SKM-1 treated with dmso at 0.1 percent for 144 hours (cell line): ENCODE data around the gene FOXP4.
A peak's percentile ranks its signal among the peaks of the same experiment; 100 is the strongest.

Experiments
- DNase-seq: peaks from one replicate; lab custom pipeline; 2025; ENCODE audit not compliant: unreplicated experiment; lab: John Stamatoyannopoulos, UW

The FOXP4 gene, protein sequence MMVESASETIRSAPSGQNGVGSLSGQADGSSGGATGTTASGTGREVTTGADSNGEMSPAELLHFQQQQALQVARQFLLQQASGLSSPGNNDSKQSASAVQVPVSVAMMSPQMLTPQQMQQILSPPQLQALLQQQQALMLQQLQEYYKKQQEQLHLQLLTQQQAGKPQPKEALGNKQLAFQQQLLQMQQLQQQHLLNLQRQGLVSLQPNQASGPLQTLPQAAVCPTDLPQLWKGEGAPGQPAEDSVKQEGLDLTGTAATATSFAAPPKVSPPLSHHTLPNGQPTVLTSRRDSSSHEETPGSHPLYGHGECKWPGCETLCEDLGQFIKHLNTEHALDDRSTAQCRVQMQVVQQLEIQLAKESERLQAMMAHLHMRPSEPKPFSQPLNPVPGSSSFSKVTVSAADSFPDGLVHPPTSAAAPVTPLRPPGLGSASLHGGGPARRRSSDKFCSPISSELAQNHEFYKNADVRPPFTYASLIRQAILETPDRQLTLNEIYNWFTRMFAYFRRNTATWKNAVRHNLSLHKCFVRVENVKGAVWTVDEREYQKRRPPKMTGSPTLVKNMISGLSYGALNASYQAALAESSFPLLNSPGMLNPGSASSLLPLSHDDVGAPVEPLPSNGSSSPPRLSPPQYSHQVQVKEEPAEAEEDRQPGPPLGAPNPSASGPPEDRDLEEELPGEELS

DNA sequence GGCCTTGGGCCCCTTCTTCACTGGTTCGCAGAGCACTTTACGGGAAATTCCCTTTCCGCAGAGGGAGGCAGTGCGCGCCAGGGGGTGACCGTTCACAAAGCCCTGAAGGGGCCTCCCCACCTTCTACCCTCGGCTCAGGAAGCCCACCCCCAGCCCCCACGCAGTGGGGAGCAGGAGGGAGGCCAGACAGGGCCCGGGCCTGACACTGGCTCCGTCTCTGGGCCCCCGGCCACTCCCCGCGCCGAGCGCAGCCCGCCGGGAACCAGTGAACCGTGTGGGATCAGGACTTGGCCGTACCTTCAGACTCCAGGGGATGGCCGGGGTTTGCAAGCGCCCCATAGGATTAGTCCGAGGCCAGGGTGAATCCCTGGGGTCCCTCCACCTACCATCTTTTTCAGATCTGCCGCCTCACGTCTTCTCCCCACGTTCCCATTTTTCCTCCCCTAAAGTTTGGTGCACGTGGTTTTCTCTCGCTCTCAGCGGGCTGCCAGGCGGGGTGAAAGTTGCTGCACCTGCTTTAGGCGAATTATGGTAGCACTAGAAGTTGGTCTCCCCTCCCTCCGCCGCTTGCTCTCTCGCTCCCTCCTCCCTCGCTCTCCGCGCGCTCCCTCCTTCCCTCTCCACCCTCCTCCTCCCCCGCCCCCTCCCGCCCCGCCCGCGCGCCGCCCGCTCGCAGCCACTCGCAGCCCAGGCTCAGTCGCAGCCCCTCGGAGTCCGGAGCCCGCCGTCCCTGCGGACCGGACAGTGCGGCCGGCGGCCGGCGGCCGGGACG lies at the start of gene FOXP4:
Gene FOXP4 (plus strand): TSS at position 679 of the 772 bp plus-strand sequence. CDS start 19,380 bp downstream, outside the sequence.
- peak; percentile 94 for DNase-seq

DNA sequence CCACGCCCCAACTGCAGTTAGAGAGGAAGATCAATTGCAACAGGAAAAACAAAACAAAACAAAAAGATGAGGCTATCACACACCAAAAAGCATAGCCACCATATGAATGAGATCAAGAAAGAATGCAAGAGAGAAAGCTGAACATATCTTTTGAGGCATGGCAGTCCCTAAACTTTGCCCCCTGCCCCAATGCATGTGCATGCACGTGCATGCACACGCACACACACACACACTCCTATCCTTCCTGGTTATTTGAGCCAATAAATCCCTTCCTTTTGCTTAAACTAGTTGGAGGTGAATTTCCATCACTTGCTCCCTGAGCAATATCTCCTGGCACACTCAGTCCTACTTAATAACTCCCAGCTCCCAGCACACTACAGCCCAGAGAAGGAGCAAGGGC lies 48.6 kb upstream of the FOXP4 start:
- no peak for DNase-seq

DNA sequence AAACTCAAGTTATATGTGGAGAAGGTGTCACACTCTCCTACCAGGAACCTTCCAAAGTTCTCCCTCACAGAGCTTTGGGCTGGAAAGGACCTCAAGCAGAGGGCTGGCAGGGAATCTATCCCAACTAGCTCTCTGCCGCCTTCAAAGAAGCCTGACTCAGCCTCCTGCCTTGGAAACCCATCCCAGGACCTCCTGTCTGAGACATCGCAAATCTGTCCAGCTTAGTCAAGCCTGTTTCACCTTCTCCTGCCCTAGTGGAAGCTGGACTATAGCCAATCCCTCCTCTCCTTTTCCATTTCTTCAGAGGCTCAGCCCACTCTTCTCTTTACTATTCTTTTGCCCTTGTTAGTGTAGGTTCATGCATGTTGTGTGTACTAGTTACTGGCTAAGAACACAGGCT lies 48.2 kb upstream of the FOXP4 start:
- no peak for DNase-seq

DNA sequence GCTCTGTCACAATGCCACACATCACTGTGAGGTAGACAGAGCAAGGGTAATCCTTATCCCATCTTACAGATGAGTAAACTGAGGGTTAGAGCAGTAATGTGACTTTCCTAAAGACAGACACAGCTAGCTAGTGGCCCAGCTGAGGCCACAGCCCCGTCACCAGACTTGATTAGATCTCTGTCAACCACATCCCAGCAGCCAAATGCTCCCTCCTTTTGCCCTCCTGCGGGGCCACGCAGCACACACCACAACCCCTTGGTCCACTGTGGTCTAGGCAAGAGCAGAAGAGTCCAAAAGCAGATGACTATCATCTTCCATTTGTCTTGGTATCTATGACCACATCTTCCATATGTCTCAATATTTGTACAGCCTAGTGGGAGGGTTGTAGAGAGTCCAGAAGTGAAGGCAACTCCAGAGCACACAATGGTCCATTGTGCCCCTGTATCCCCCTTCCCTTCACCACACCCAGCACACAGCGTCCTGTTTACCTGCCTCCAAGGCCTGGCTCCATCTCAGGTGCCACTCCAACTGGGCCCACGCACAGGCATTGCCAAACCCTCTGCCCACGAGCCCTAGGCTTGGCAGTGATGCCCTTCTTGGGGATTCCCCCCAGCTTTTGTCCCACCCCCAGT lies 47.1 kb upstream of the FOXP4 start:
- no peak for DNase-seq

DNA sequence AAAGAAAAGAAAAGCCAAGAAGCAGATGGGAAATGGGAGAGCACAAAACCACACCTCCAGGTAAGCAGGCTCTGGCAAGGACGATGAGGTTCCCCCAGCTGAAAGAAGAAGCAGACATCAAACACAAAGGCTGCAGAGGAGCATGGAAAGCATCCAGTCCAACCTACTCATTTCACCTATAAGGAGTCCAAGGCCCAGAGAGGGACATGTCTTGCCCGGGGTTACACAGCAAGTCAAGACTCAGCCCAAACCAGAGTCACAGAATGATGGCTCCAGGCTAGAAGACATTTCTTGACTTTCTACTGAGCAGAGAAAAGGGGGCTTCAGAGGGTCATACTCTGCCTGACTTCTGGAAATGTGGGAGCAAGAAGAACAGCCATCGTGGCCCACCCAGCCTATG lies 45.6 kb upstream of the FOXP4 start:
- no peak for DNase-seq

DNA sequence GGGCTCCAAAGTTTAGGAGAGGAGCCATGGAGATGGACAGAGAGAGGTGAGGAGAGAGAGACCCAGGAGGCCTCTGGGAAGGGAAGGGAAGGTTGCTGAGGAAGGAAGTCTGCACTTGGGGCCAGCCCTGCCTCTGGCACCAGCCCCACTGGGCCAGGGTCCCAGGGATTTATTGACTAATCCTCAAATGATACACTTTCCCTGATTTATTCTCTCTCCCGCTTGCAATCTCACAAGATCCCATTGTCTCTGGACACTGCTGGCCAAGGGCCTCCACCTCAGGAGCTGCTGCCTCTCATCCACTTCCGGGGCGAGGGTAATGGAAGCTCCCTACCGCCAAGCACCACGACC lies 43.6 kb upstream of the FOXP4 start:
- DNase-seq: no peak

DNA sequence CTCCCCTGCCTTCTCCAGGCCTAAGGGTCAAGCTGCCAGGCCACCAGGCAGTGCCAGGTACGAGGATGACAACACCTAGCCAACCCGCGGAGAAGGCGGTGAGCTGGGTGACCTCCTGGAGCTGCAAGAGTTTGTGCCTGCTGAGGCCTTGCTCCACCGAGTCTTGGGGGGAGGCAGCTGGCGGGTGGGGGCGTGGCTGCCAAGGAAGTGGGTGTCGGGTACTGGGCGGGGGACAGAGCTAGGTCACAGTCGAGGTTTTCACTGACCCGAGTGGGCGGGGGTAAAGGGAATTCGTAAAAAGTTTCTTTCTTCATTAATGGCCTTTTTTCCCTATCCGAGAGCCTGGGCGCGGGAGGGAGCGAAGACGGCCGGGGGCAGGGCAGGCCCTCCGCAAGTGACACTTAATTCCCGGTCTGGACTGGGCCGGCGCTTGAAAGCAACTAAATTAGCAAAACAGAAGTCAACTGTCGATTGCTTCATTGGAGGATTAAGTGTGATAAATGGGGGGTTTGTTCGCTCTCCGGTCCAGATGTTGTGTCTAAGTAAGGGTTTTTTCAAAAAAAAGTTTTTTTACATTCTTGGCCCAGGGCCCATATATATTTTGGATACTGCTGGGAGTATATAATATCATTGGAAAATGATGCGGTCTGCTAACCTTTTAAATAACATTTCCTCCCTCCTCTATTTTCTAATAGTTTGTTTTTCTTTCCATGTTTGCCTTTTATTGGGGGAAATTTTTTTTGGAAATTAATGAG lies 43.1 kb upstream of the FOXP4 start:
- no peak for DNase-seq

DNA sequence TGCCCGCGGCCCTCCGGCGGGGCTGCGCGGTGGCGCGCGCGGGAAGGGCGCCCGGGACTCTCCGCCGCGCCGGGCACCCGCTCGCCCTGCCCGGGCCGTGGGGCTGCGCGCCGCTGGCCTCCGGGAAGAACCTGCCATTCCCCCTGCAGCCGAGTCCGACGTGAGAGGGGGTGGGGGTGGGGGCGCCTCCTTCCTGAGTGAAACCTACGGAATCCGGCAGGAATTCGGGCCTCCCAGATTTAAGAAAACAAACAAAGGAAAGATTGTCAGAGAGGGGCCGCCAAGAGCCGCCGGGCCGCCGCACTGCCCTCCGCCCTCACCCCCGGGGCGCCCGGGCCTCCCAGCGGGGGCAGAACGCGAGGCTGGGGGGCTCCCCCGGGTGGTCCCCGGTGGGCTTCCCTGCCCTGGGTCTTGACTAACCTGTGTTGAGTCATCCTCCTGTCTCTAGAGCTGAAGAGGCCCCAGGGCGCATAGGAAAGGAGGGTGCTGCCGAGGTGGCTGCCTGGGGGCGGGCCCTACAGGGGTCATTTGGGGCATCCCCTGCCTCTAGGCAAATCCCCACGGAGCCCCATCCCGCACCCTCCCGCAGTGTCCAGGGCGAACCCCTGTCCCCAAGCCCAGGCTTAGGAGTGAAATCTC lies 42.2 kb upstream of the FOXP4 start:
- no peak for DNase-seq

DNA sequence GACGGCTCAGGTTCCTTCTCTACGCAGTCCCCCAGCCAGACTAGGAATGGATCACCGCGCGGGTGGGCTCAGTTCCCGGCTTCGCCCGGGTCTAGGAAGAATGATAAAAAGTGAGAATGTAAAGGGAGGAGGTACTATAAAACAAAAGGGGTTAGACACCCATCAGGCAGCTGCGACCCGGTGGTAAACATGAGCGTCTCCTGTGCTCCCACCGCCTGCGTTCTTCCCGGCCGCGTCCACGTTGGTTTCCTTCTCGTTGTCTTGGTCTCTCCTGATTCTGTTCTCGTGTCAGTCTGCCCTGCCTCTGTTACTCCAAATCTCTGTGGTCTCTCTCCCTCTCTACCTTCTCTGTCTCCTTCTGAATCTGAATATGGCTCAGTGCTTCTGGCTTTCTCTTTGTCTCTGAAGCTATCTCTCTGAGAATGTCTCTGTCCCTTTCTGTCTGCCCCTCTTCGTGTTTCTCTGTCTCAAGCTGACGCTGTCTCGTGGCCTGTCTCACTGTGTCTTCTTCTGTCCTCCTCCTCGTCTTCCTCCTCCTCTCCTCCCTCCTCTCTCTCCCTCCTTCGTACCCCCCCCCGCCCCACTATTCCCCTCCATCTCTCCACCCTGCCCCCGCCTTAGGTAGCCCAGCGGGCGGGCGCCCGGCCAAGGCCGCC lies 41.6 kb upstream of the FOXP4 start:
- no peak for DNase-seq

DNA sequence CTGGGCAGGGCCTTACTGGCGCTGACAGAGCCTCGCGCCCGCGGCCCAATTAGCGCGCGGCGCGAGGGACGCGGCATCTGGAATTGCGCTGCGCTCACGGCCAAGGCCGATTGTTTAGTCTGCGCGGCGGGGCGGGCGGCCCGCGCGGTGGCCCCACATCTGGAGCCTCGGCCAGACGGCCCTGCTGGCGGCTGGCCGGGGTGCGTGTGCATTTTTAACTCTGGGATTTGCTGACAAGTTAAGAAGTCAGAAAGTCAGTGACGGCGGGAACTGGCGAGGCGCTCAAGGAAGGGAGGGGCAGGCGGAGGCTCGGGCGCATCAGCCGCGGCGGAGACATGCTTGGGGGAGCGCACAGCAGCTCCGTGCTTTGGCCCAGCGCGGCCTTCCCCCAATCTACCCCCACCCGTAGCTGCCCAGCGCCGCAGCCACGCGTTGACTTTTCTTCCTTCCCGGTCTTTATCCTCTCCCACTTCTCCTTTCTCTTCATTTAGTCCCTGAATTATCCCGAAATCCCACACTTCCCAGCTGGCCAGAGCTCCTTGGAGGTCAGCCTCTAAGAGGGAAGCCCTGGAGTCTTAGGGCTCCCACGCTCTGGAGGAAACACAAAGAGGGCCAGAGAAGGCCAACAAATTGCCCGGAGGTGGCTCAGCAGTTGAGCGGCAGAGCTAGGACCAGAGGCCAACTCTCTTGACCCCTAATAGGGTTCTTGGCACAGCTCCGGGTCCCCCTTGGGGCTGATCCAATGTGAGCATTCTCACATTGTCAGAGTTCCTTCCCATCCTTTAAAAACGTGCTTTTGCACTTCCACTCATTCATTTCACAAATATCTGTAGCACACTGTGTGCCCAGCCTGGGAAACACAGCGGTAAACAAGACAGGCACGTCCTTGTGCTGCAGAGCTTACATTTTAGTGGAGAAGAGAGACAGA lies 40.8 kb upstream of the FOXP4 start:
- DNase-seq: no peak

DNA sequence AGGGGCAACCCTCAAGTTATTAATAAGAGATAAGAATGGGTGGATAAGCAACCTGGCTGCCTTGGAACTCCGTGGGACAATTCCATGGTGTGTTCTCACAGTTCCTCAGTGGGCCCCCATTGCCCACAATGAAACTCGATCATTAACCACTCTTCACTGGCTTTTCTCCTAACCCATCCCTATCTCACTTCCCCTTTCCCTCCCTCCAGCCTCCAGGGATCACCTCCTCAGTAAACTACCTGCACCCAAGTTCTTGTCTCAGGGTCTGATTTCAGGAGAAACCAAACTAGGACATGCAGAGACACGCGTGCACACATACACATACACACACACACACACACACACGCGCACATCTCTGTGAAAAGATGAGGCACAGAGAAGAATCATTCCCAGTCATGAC lies 37.7 kb upstream of the FOXP4 start:
- DNase-seq: no peak

DNA sequence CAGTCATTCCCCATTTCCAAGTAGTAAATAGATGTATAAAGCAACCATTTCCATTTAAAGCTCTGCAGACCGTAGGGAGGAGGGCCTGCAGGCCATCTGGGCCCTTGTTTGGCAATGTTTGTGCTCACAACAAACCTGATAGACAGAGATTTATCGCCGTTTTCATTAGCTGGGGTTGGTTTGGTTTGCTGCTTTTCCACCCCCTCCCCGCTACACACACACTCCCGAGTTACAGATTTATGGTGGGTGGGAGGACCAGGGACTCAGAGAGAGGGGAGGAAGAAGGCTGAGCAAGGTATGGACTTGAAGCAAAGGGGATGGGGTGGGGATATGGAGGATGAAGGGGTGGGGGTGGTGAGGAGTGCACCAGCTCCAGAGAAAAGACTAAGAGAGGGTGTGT lies 36.6 kb upstream of the FOXP4 start:
- DNase-seq: no peak

DNA sequence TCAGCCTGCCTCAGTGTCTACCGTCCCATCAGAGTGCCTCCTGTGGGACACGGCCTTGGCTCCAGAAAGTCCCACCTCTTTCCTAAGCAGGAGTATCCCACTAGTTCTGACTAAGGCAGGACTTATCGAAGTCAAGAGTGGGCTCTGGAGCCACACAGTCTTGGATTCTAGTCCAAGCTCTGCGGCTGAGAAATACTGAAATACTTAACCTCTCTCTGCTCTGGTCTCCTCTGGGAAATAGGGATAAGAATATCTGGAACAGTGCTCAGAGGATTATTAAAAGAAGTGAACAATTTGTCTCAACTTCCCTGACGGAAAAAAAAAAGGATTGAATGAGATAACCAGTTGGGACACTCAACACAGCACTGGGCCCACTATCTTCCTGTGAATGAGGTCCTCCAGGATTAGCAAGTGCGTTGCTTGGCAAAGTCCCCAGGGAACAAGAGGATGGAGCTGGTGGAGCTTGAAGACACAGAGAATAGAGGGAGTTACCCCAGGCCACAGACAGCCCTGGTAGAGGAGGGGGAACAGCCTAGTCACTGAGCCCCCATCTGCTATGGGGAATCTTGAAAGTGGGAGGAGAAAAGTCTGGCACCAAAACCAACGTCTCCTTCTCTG lies 34.6 kb upstream of the FOXP4 start:
- no peak for DNase-seq

DNA sequence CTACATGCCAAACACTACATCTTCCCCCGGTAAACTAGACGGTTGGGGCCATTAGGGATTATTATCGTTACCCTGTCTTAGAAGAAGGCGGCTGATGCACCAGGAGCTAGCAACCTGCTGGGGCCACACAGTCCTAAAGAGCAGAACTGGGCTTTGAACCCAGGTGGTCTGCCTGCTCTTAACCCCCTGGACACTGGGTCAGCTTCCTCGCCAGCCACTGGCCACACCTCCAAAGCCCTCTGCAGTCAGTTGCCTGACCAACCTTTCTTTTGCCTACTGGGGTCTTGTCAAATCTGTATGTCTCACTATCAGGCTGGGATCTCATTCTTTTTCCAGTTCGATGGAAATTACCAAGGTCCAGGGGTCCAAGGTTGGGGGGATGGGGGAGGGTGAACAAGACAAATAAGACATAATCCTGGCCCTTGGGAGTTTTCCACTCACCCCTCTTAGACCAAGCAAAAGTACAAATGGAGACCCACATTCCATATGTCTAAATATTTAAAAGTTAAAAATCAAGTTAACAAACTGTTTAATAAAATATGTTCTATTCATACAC lies 34.0 kb upstream of the FOXP4 start:
- no peak for DNase-seq

DNA sequence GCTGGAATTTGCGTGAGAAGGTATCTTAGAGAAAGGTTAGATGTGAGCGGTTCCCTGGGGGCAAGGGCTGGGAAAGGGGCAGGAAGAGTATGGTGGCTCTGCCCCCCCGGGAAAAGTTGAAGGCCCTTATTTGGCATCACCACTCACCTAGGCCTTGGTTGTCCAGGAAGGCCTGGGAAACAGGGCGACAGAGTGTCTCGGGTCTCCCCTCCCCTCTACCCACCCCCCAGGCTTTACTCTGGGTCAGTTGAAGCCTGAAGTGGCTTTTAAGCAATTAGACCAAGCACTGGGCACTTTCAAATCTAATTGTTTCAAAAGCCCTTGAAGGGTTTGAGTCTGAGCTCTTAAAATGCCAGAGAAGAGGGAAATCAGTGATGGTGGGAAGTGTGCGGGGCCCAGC lies 30.2 kb upstream of the FOXP4 start:
- no peak for DNase-seq

DNA sequence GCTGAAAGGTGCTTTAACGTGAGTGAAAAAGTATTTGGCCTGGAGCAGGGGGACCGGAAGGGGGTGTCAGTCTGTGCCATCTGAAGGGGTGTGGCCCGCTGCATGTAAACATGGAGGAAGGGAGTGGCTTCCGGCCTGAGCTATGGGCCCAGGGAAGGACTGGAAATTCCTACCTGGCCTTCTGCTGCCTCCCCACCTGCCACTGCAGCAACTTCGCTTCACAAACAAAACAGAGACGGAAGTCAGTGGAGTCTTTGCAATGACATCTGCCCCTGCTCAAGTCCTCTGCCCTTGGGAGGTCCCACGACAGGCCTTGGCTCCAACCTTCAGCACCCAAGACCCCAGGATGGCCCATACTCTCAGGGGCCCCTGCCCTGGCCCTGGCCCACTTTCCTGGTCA lies 28.1 kb upstream of the FOXP4 start:
- no peak for DNase-seq

DNA sequence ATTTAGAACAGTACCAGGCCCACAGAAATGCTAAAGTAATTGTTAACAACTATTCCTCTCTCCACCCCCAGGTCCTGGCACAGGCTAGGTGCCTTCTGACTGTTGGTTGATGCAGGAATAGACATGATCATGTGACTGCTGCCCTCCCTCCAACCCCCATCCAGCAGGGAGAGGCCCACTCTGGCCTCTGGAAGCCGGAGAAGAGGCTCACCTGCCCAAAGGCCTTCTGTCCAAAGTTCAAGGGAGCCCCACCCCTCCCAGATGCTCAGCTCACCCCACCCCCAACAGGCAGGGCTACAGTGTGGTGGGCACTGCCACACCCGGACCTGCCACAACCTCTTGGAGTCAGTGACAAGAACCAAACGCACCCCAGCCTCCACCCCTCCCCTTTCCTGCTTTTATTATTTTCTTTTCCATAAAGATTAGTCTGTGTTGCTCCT lies 26.9 kb upstream of the FOXP4 start:
- DNase-seq: no peak
